ENCODE results near the gene ISG20L2.

DNA sequence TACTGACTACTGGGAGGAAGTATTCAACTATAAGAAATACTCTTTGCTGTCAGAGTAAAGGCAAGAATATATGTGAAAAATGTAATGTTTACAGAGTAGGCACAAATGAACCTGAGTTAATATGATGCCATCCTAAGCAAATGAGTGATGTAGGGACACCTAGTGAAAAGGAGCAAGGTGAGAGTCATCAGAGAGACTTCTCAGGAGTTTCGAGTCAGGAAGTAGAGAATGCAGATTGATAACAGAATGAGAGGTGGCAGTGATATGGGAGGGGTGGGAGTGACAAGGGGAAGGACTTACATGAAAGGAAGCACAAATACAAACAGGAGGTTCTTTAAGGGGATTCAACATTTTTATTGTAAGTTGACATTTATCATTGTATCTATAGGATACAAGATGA is 49.0 kb upstream of the ISG20L2 start:
- TF ChIP-seq, protein P1, sequence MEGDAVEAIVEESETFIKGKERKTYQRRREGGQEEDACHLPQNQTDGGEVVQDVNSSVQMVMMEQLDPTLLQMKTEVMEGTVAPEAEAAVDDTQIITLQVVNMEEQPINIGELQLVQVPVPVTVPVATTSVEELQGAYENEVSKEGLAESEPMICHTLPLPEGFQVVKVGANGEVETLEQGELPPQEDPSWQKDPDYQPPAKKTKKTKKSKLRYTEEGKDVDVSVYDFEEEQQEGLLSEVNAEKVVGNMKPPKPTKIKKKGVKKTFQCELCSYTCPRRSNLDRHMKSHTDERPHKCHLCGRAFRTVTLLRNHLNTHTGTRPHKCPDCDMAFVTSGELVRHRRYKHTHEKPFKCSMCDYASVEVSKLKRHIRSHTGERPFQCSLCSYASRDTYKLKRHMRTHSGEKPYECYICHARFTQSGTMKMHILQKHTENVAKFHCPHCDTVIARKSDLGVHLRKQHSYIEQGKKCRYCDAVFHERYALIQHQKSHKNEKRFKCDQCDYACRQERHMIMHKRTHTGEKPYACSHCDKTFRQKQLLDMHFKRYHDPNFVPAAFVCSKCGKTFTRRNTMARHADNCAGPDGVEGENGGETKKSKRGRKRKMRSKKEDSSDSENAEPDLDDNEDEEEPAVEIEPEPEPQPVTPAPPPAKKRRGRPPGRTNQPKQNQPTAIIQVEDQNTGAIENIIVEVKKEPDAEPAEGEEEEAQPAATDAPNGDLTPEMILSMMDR (IDR thresholded peaks at IDR 0.05; ENCODE audit: low read depth, low read length), result no peak
- TF ChIP-seq POLR2A (IDR thresholded peaks at IDR 0.05; ENCODE audit: extremely low read depth, insufficient read length), result no peak
- TF ChIP-seq, protein P2, sequence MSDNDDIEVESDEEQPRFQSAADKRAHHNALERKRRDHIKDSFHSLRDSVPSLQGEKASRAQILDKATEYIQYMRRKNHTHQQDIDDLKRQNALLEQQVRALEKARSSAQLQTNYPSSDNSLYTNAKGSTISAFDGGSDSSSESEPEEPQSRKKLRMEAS (IDR thresholded peaks at IDR 0.05; ENCODE audit: low read depth, low read length), result no peak
